Thyroid gland (tissue), 4 donors: ENCODE measurements around the gene SYT1. TPM values are rescaled to one million over a fixed set of nuclear protein-coding genes. Genes with fewer than 3 reads are reported as not detected.
A peak's percentile ranks its signal among the peaks of the same experiment; 100 is the strongest.

Experiments
- DNase-seq, 2 donors: peaks; one replicate each; pipeline ENCODE4 v3.0.0-alpha.2; 2019
- H3K27ac ChIP-seq, 3 donors: fragments of 200-600 bp; sonication (generic); 1 replicate in 2 of 3; 2 replicates in 1 of 3; pipeline ENCODE4 v1.5.1; 2016 to 2019; ENCODE audit warnings: mild to moderate bottlenecking in 1 of 3, moderate library complexity in 1 of 3
- H3K27me3 ChIP-seq: fragments of 200-600 bp; sonication (generic); one replicate; pipeline ENCODE4 v1.5.1; 2019
- H3K36me3 ChIP-seq, 2 donors: fragments of 200-600 bp; sonication (generic); one replicate each; pipeline ENCODE4 v1.5.1; 2016 to 2019
- H3K4me1 ChIP-seq, 2 donors: fragments of 200-600 bp; sonication (generic); one replicate each; pipeline ENCODE4 v1.5.1; 2017 to 2019
- H3K4me3 ChIP-seq, 3 donors: fragments of 200-600 bp; sonication (generic); replicated peaks in 1 of 3; 1 replicate in 2 of 3; 2 replicates in 1 of 3; pipeline ENCODE4 v1.5.1; 2016; ENCODE audit warnings: mild to moderate bottlenecking in 1 of 3
- H3K9me3 ChIP-seq: fragments of 200-600 bp; sonication (generic); one replicate; pipeline ENCODE4 v1.5.1; 2017
- CTCF ChIP-seq, 6 experiments: fragments of 200-600 bp in 3 of 6; fragments of 450-650 bp in 3 of 6; sonication (generic) in 3 of 6; IDR thresholded peaks; one replicate each; pipeline ENCODE4 v1.5.1; 2016 to 2019; ENCODE audit warnings: antibody characterized with exemption in 6 of 6, mild to moderate bottlenecking in 2 of 6, inconsistent platforms in 1 of 6, moderate library complexity in 1 of 6
- POLR2A ChIP-seq, 2 donors: fragments of 450-650 bp; IDR thresholded peaks; one replicate each; pipeline ENCODE4 v1.6.1; 2017; ENCODE audit warnings: antibody characterized with exemption in 2 of 2, mild to moderate bottlenecking in 2 of 2, moderate library complexity in 1 of 2
- WGBS, 2 donors: methylation state at CpG; one replicate each; pipeline ENCODE4 v1.1.5; 2017; 5-methylcytosine and 5-hydroxymethylcytosine counted together
- intact Hi-C: fragments of 100-400 bp; cut with DNase I; formaldehyde crosslinking; loops from one replicate; pipeline ENCODE4 v1.15.1; 2023
- total RNA-seq, 4 donors: library from RNA; depleted of rRNA; stranded (reverse); fragments of >200 nt; gene quantifications; one replicate each; pipeline ENCODE4 v1.2.3, GENCODE V29; 2016

Gene SYT1
- total RNA-seq, 4 donors from 2014 or later = 0.58 to 2.4 (median 1.2) TPM

- Histone ChIP-seq H3K9me3 (no peaks in the 10 kb centered on the region), H3K4me3 (no peak overlapping the region), H3K4me1 (no peaks in the 10 kb centered on the region), H3K27me3 (no peaks in the 10 kb centered on the region), H3K27ac (no peak overlapping the region), H3K36me3 (no peaks in the 10 kb centered on the region)
- intact Hi-C loops = no loop called here
- 72 to 77% methylated on average over 1 of the region's 1 CpG for WGBS, 2 donors
- no peak for DNase-seq
- no peak for TF ChIP-seq CTCF (IDR thresholded peaks at IDR 0.05)
- no peak for TF ChIP-seq POLR2A (IDR thresholded peaks at IDR 0.05)
These were observed 298.4 kb downstream of the SYT1 start for GRCh38 chr12:79162948-79163347.

DNA sequence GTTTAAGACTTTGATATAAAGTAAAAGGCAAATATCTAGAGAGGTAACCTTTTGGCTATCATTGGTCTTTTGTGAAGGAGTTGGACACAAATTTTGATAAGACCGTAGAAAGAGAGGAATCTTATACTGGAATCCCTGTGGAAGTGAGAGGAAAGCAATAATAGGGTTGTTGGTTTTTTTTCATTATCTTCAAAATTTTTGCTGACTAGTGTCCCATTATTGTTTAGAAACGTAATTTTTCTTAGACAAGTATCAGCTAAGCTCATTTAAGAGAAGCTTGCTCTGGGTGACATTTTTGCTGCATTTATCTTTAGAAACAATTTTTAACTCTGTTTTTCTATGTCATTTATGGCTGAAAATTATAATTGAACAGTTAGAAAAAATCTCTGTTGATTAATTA is 300.3 kb downstream of the SYT1 start:
- Histone ChIP-seq H3K36me3 (no peaks in the 10 kb centered on the region), H3K4me3 (no peak overlapping the region), H3K27me3 (no peaks in the 10 kb centered on the region), H3K9me3 (no peaks in the 10 kb centered on the region), H3K27ac (no peak overlapping the region), H3K4me1 (no peaks in the 10 kb centered on the region)
- TF ChIP-seq POLR2A (IDR thresholded peaks at IDR 0.05) = no peak
- TF ChIP-seq CTCF (IDR thresholded peaks at IDR 0.05) = no peak
- intact Hi-C loops = no loop called here
- DNase-seq = no peak
- 73 to 80% methylated on average over 2 of the region's 2 CpGs for WGBS, 2 donors

DNA sequence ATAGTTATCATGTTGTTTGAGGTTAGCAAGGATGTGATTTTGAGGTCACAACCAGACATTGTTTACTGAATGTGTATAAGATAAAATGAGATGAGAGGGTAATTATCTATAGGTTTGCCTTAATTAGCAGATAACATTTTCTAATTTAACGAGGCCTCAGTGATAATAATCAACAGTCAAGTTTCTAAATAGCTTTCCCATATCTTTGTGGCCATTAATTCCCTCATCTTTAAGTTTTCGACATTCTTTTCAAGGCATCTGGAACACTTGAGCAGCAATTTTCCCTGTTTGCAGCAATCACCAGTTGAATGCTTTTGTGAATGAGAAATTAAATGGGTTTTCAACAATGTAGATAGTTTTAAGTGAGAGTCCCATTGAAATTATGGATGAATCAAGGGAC is 304.1 kb downstream of the SYT1 start:
- H3K36me3 ChIP-seq = no peaks in the 10 kb centered on the region
- intact Hi-C loops = no loop called here
- H3K4me1 ChIP-seq = no peaks in the 10 kb centered on the region
- DNase-seq = no peak
- no peaks in the 10 kb centered on the region for H3K27me3 ChIP-seq
- WGBS, 2 donors = 78 to 81% methylated on average over 2 of the region's 2 CpGs
- no peak overlapping the region for H3K27ac ChIP-seq
- H3K4me3 ChIP-seq = no peak overlapping the region
- no peaks in the 10 kb centered on the region for H3K9me3 ChIP-seq
- no peak for TF ChIP-seq CTCF (IDR thresholded peaks at IDR 0.05)
- TF ChIP-seq POLR2A (IDR thresholded peaks at IDR 0.05) = no peak

GRCh38 chr12:79174626-79175025 is 310.1 kb downstream of the SYT1 start:
- Histone ChIP-seq H3K27ac (no peak overlapping the region), H3K4me3 (no peak overlapping the region), H3K9me3 (no peaks in the 10 kb centered on the region), H3K27me3 (no peaks in the 10 kb centered on the region), H3K36me3 (no peaks in the 10 kb centered on the region), H3K4me1 (no peaks in the 10 kb centered on the region)
- peak in 1 of 6 experiments; percentile 8 for TF ChIP-seq CTCF (IDR thresholded peaks at IDR 0.05)
- TF ChIP-seq POLR2A (IDR thresholded peaks at IDR 0.05) = no peak
- WGBS, 2 donors = 0 to 6% methylated on average over 1 of the region's 1 CpG
- no peak for DNase-seq
- intact Hi-C loops = no loop called here

- Histone ChIP-seq H3K4me3 (no peak overlapping the region), H3K27ac (no peak overlapping the region), H3K27me3 (no peaks in the 10 kb centered on the region), H3K36me3 (no peaks in the 10 kb centered on the region), H3K9me3 (no peaks in the 10 kb centered on the region), H3K4me1 (no peaks in the 10 kb centered on the region)
- 91 to 97% methylated on average over 2 of the region's 2 CpGs for WGBS, 2 donors
- intact Hi-C loops = no loop called here
- no peak for TF ChIP-seq POLR2A (IDR thresholded peaks at IDR 0.05)
- no peak for TF ChIP-seq CTCF (IDR thresholded peaks at IDR 0.05)
- DNase-seq = no peak
These were observed 318.4 kb downstream of the SYT1 start for GRCh38 chr12:79183003-79183402.
